H9 (cell line): ENCODE results near the gene MAGI1. TPM values are rescaled to one million over a fixed set of nuclear protein-coding genes. Genes with fewer than 3 reads are reported as not detected.

Experiments used
- DNase-seq: peaks from one replicate; pipeline ENCODE4 v3.0.0-alpha.2; 2017
- H2AFZ ChIP-seq: one replicate; pipeline ENCODE4 v1.6.1; 2013; ENCODE audit warnings: mild to moderate bottlenecking, low read length, control low read depth, moderate library complexity
- H2AK5ac ChIP-seq: 2 replicates; pipeline ENCODE4 v1.6.1; 2013; ENCODE audit warnings: low read length, control low read depth, mixed read lengths; ENCODE audit not compliant: insufficient read length
- H2BK120ac ChIP-seq: one replicate; pipeline ENCODE4 v1.6.1; 2013; ENCODE audit warnings: low read depth, mild to moderate bottlenecking, low read length, control low read depth, inconsistent platforms; ENCODE audit not compliant: poor library complexity, severe bottlenecking
- H2BK12ac ChIP-seq: 2 replicates; pipeline ENCODE4 v1.6.1; 2013; ENCODE audit warnings: low read length, control low read depth, mixed read lengths, low read depth; ENCODE audit not compliant: insufficient read length
- H2BK15ac ChIP-seq: 2 replicates; pipeline ENCODE4 v1.6.1; 2013; ENCODE audit warnings: low read depth, low read length, control low read depth
- H2BK20ac ChIP-seq: one replicate; pipeline ENCODE4 v1.6.1; 2013; ENCODE audit warnings: low read depth, mild to moderate bottlenecking, low read length, control low read depth, inconsistent platforms; ENCODE audit not compliant: poor library complexity, severe bottlenecking
- H2BK5ac ChIP-seq: 2 replicates; pipeline ENCODE4 v1.6.1; 2013; ENCODE audit warnings: low read length, control low read depth, mixed read lengths; ENCODE audit not compliant: insufficient read length
- H3K14ac ChIP-seq: 2 replicates; pipeline ENCODE4 v1.6.1; 2013; ENCODE audit warnings: low read length, control low read depth; ENCODE audit not compliant: insufficient read depth
- H3K18ac ChIP-seq: 2 replicates; pipeline ENCODE4 v1.6.1; 2013; ENCODE audit warnings: low read depth, mild to moderate bottlenecking, mixed read lengths, low read length, control low read depth; ENCODE audit not compliant: insufficient read length
- H3K23ac ChIP-seq: 2 replicates; pipeline ENCODE4 v1.6.1; 2013; ENCODE audit warnings: low read length, control low read depth, mixed read lengths, low read depth; ENCODE audit not compliant: insufficient read length
- H3K23me2 ChIP-seq: 2 replicates; pipeline ENCODE4 v1.6.1; 2013; ENCODE audit warnings: low read depth, mild to moderate bottlenecking, mixed read lengths, low read length, control low read depth; ENCODE audit not compliant: insufficient read length, poor library complexity, severe bottlenecking
- H3K27ac ChIP-seq: 2 replicates; pipeline ENCODE4 v1.5.1; 2013; ENCODE audit warnings: low read length, control low read depth, mixed read lengths, low read depth; ENCODE audit not compliant: insufficient read length
- H3K27me3 ChIP-seq: 2 replicates; pipeline ENCODE4 v1.6.1; 2013; ENCODE audit warnings: low read length, control low read depth, inconsistent platforms; ENCODE audit not compliant: insufficient read depth
- H3K4ac ChIP-seq: 2 replicates; pipeline ENCODE4 v1.6.1; 2013; ENCODE audit warnings: low read depth, mild to moderate bottlenecking, control low read depth, inconsistent platforms, low read length, moderate library complexity
- H3K4me1 ChIP-seq: 2 replicates; pipeline ENCODE4 v1.6.1; 2013; ENCODE audit warnings: low read length, control low read depth, inconsistent platforms; ENCODE audit not compliant: insufficient read depth
- H3K4me2 ChIP-seq: 2 replicates; pipeline ENCODE4 v1.6.1; 2013; ENCODE audit warnings: low read length, control low read depth, mixed read lengths; ENCODE audit not compliant: insufficient read length, insufficient read depth
- H3K56ac ChIP-seq: 2 replicates; pipeline ENCODE4 v1.6.1; 2013; ENCODE audit warnings: low read depth, mild to moderate bottlenecking, mixed read lengths, low read length, control low read depth; ENCODE audit not compliant: insufficient read length
- H3K79me1 ChIP-seq: 2 replicates; pipeline ENCODE4 v1.6.1; 2013; ENCODE audit warnings: low read depth, mild to moderate bottlenecking, moderate library complexity, low read length, control low read depth, inconsistent platforms; ENCODE audit not compliant: insufficient read depth, poor library complexity, severe bottlenecking
- H3K79me2 ChIP-seq: 2 replicates; pipeline ENCODE4 v1.6.1; 2013; ENCODE audit warnings: low read length, control low read depth, inconsistent platforms; ENCODE audit not compliant: insufficient read depth
- H3K9ac ChIP-seq: 2 replicates; pipeline ENCODE4 v1.6.1; 2013; ENCODE audit warnings: low read length, control low read depth, mixed read lengths; ENCODE audit not compliant: insufficient read length; ENCODE audit errors: extremely low read depth
- H3K9me3 ChIP-seq: one replicate; pipeline ENCODE4 v1.6.1; 2013; ENCODE audit warnings: low read depth, low read length, inconsistent platforms; ENCODE audit not compliant: control insufficient read depth
- H3T11ph ChIP-seq: one replicate; pipeline ENCODE4 v1.6.1; 2013; ENCODE audit warnings: mild to moderate bottlenecking, low read length, control low read depth, inconsistent platforms
- H4K20me1 ChIP-seq: one replicate; pipeline ENCODE4 v1.6.1; 2013; ENCODE audit not compliant: control insufficient read depth, insufficient read length, insufficient read depth
- H4K5ac ChIP-seq: 2 replicates; pipeline ENCODE4 v1.6.1; 2013; ENCODE audit warnings: low read depth, mild to moderate bottlenecking, mixed read lengths, low read length, control low read depth; ENCODE audit not compliant: insufficient read length
- H4K8ac ChIP-seq: replicated peaks from 2 replicates; pipeline ENCODE4 v1.6.1; 2013; ENCODE audit warnings: low read length, control low read depth, mixed read lengths, low read depth; ENCODE audit not compliant: insufficient read length
- H4K91ac ChIP-seq: 2 replicates; pipeline ENCODE4 v1.6.1; 2013; ENCODE audit warnings: low read depth, mild to moderate bottlenecking, moderate library complexity, mixed read lengths, low read length, control low read depth; ENCODE audit not compliant: insufficient read length
- H3K27ac Mint-ChIP-seq, 3 experiments: 2 replicates in 2 of 3; 3 replicates in 1 of 3; pipeline ENCODE4 v1.8.0; 2020 to 2021; ENCODE audit warnings: mixed read lengths in 3 of 3, mild to moderate bottlenecking in 1 of 3, moderate library complexity in 1 of 3
- H3K27me3 Mint-ChIP-seq: 2 replicates; pipeline ENCODE4 v1.8.0; 2021; ENCODE audit warnings: low read depth, mild to moderate bottlenecking, moderate library complexity, mixed read lengths
- H3K36me3 Mint-ChIP-seq, 3 experiments: 2 replicates in 2 of 3; 3 replicates in 1 of 3; pipeline ENCODE4 v1.8.0; 2020 to 2021; ENCODE audit warnings: low read depth in 3 of 3, mixed read lengths in 3 of 3; ENCODE audit not compliant: insufficient read depth in 1 of 3
- H3K4me1 Mint-ChIP-seq, 2 experiments: 2 replicates each; pipeline ENCODE4 v1.8.0; 2020; ENCODE audit warnings: mixed read lengths in 2 of 2
- H3K4me3 Mint-ChIP-seq, 2 experiments: 2 replicates in 1 of 2; 3 replicates in 1 of 2; pipeline ENCODE4 v1.8.0; 2020 to 2021; ENCODE audit warnings: mild to moderate bottlenecking in 2 of 2, mixed read lengths in 2 of 2, moderate library complexity in 1 of 2
- H3K9me3 Mint-ChIP-seq, 2 experiments: 2 replicates in 1 of 2; 3 replicates in 1 of 2; pipeline ENCODE4 v1.8.0; 2020; ENCODE audit warnings: mild to moderate bottlenecking in 2 of 2, mixed read lengths in 2 of 2, moderate library complexity in 1 of 2
- CTCF ChIP-seq: fragments of 200-600 bp; sonication (generic); conservative IDR thresholded peaks from 3 replicates; pipeline ENCODE4 v1.8.0; 2021; ENCODE audit warnings: antibody characterized with exemption, mild to moderate bottlenecking
- WGBS: extraction: QIAGEN DNeasy Blood & Tissue Kit; methylation state at CpG from one replicate; pipeline ENCODE4 v1.1.7; 2013; ENCODE audit warnings: missing lambda C conversion rate, low lambda C conversion rate, mixed read lengths; ENCODE audit not compliant: insufficient read length; ENCODE audit errors: extremely low coverage; 5-methylcytosine and 5-hydroxymethylcytosine counted together
- total RNA-seq: library from RNA; stranded (reverse); gene quantifications from 2 replicates; pipeline ENCODE4 v1.2.1, GENCODE V29; 2021

MAGI1 gene
- total RNA-seq, 1 experiment from 2014 or later: 65.7 TPM

- Histone ChIP-seq H4K8ac (no peak overlapping the region), H3K9me3 (no peaks in the 10 kb centered on the region), H2BK20ac (no peak overlapping the region), H4K5ac (no peak overlapping the region), H3K79me2 (no peaks in the 10 kb centered on the region), H3K4ac (no peak overlapping the region), H2BK15ac (no peak overlapping the region), H3K27me3 (no peaks in the 10 kb centered on the region), H3K23ac (no peak overlapping the region), H2BK5ac (no peak overlapping the region), H2BK120ac (no peak overlapping the region), H2AK5ac (no peak overlapping the region), H3K18ac (no peak overlapping the region), H3K79me1 (no peaks in the 10 kb centered on the region), H4K91ac (no peak overlapping the region), H2BK12ac (no peak overlapping the region), H3K9ac (no peak overlapping the region), H3K23me2 (no peaks in the 10 kb centered on the region), H3K27ac (no peak overlapping the region), H2AFZ (no peak overlapping the region), H3K4me1 (no peaks in the 10 kb centered on the region), H3K4me2 (no peak overlapping the region), H3K14ac (no peak overlapping the region), H3T11ph (no peak overlapping the region), H4K20me1 (no peaks in the 10 kb centered on the region), H3K56ac (no peak overlapping the region)
- Mint-ChIP-seq H3K27ac (no peak overlapping the region), H3K27me3 (no peaks in the 10 kb centered on the region), H3K4me3 (no peak overlapping the region), H3K4me1 (peaks cover 0 to 3% of the 10 kb centered on the region in 2 experiments; a peak in 2 of 4 replicates), H3K9me3 (no peaks in the 10 kb centered on the region; a peak in 1 of 5 replicates), H3K36me3 (no peaks in the 10 kb centered on the region)
- no peak for TF ChIP-seq CTCF
- no CpG with 5 or more reads among the region's 4 CpGs for WGBS
- DNase-seq: no peak
These were observed 710.6 kb downstream of the MAGI1 start for GRCh38 chr3:65328148-65328547.
